ENCODE results near the gene ZNF236. TPM values are rescaled to one million over a fixed set of nuclear protein-coding genes. Genes with fewer than 3 reads are reported as not detected.

The ZNF236 gene
- total and polyA plus RNA-seq, 2 of the 8 experiments (the other 6 are each of a cell fraction or from before 2014, with no cell fraction given) = 6.7 to 14.5 TPM

DNA sequence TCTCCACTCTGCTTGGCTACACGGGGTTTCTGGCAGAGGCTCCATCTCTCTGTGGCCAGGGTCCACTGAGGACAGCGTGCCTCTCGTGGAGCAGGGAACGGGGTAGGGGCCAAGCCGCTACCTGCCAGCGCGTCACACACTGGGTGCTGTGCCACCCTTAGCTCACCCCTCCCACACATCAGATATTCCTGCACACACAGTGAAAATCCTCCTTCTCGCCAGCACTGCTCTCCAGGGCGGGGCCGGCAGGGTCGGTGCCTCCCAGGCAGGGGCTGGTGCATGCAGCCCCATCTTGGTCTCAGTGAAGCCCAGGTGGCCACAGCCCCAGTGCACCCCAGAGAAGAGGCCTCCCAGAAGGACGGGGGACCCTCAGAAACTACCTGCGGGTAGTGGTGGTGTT is 185.6 kb downstream of the ZNF236 start (continued):
- TF ChIP-seq FOSL1 (IDR thresholded peaks at IDR 0.05; ENCODE audit: insufficient read depth, low read depth, low read length) (no peak), SUZ12 (IDR thresholded peaks at IDR 0.05; ENCODE audit: low read length) (no peak), BACH1 (IDR thresholded peaks at IDR 0.05; ENCODE audit: low read length) (no peak), CTBP2 (IDR thresholded peaks at IDR 0.05; ENCODE audit: borderline replicate concordance, insufficient read depth, insufficient read length, low read length) (no peak), SP2 (IDR thresholded peaks at IDR 0.05; ENCODE audit: low read length) (no peak)

Data from H1 (cell line).